Activated naive CD8-positive, alpha-beta T cell treated with anti-CD3 and anti-CD28 coated beads for 36 hours (primary cell): ENCODE data around the gene UBLCP1. TPM values are rescaled to one million over a fixed set of nuclear protein-coding genes. Genes with fewer than 3 reads are reported as not detected.

Source experiments
- DNase-seq: peaks from one replicate; pipeline ENCODE4 v3.0.0; 2021
- H3K27ac Mint-ChIP-seq: one replicate; pipeline ENCODE4 v1.8.0; 2022; ENCODE audit warnings: mild to moderate bottlenecking, moderate library complexity, mixed read lengths
- H3K27me3 Mint-ChIP-seq: one replicate; pipeline ENCODE4 v1.8.0; 2022; ENCODE audit warnings: mild to moderate bottlenecking, mixed read lengths
- H3K36me3 Mint-ChIP-seq: one replicate; pipeline ENCODE4 v1.8.0; 2021; ENCODE audit warnings: mild to moderate bottlenecking, mixed read lengths
- H3K4me1 Mint-ChIP-seq: one replicate; pipeline ENCODE4 v1.8.0; 2021; ENCODE audit warnings: mixed read lengths
- H3K4me3 Mint-ChIP-seq: one replicate; pipeline ENCODE4 v1.8.0; 2022; ENCODE audit warnings: mild to moderate bottlenecking, moderate library complexity, mixed read lengths
- H3K9me3 Mint-ChIP-seq: one replicate; pipeline ENCODE4 v1.8.0; 2022; ENCODE audit warnings: mixed read lengths
- total RNA-seq, 2 experiments: library from RNA; stranded (reverse); gene quantifications; one replicate each; pipeline ENCODE4 v1.2.3, GENCODE V29; 2021

The UBLCP1 gene
- total RNA-seq, 2 experiments from 2014 or later, result 40.4 to 42.3 TPM

- Mint-ChIP-seq H3K27ac (no peak overlapping the region), H3K27me3 (peaks cover 8% of the 10 kb centered on the region), H3K4me1 (no peaks in the 10 kb centered on the region), H3K9me3 (no peaks in the 10 kb centered on the region), H3K36me3 (no peaks in the 10 kb centered on the region), H3K4me3 (no peak overlapping the region)
- DNase-seq, result no peak
Observed at GRCh38 chr5:159316519-159317383, 53.7 kb downstream of the UBLCP1 start.

- H3K9me3 Mint-ChIP-seq, result no peaks in the 10 kb centered on the region
- no peaks in the 10 kb centered on the region for H3K4me1 Mint-ChIP-seq
- no peak for DNase-seq
- H3K27me3 Mint-ChIP-seq, result no peaks in the 10 kb centered on the region
- H3K4me3 Mint-ChIP-seq, result no peak overlapping the region
- H3K27ac Mint-ChIP-seq, result no peak overlapping the region
- no peaks in the 10 kb centered on the region for H3K36me3 Mint-ChIP-seq
Observed at GRCh38 chr5:159317849-159318248, 54.8 kb downstream of the UBLCP1 start.

- Mint-ChIP-seq H3K4me1 (no peaks in the 10 kb centered on the region), H3K4me3 (no peak overlapping the region), H3K27me3 (no peaks in the 10 kb centered on the region), H3K27ac (no peak overlapping the region), H3K36me3 (no peaks in the 10 kb centered on the region), H3K9me3 (no peaks in the 10 kb centered on the region)
- no peak for DNase-seq
Observed at GRCh38 chr5:159318448-159318847, 55.4 kb downstream of the UBLCP1 start.

- H3K27ac Mint-ChIP-seq, result no peak overlapping the region
Observed at GRCh38 chr5:159319363-159319762, 56.3 kb downstream of the UBLCP1 start.

GRCh38 chr5:159319832-159320231 is 56.7 kb downstream of the UBLCP1 start:
- Mint-ChIP-seq H3K9me3 (no peaks in the 10 kb centered on the region), H3K36me3 (no peaks in the 10 kb centered on the region), H3K27me3 (no peaks in the 10 kb centered on the region), H3K4me3 (no peak overlapping the region), H3K27ac (no peak overlapping the region), H3K4me1 (no peaks in the 10 kb centered on the region)
- no peak for DNase-seq

More at GRCh38 chr5:159319363-159319762, 56.3 kb downstream of the UBLCP1 start:
- DNase-seq, result no peak
- Mint-ChIP-seq H3K4me1 (no peaks in the 10 kb centered on the region), H3K4me3 (no peak overlapping the region), H3K27me3 (no peaks in the 10 kb centered on the region), H3K36me3 (no peaks in the 10 kb centered on the region), H3K9me3 (no peaks in the 10 kb centered on the region)

GRCh38 chr5:159322180-159322579 is 59.1 kb downstream of the UBLCP1 start:
- no peak overlapping the region for H3K27ac Mint-ChIP-seq
- no peak for DNase-seq
- no peaks in the 10 kb centered on the region for H3K36me3 Mint-ChIP-seq
- H3K4me3 Mint-ChIP-seq, result no peak overlapping the region
- H3K27me3 Mint-ChIP-seq, result peaks cover 1% of the 10 kb centered on the region
- H3K4me1 Mint-ChIP-seq, result no peaks in the 10 kb centered on the region
- no peaks in the 10 kb centered on the region for H3K9me3 Mint-ChIP-seq

GRCh38 chr5:159324102-159324755 is 61.1 kb downstream of the UBLCP1 start:
- Mint-ChIP-seq H3K27me3 (peaks cover 4% of the 10 kb centered on the region), H3K4me1 (no peaks in the 10 kb centered on the region), H3K9me3 (no peaks in the 10 kb centered on the region), H3K4me3 (no peak overlapping the region), H3K27ac (no peak overlapping the region), H3K36me3 (no peaks in the 10 kb centered on the region)
- no peak for DNase-seq

GRCh38 chr5:159324986-159325385 is 61.9 kb downstream of the UBLCP1 start:
- DNase-seq, result no peak
- Mint-ChIP-seq H3K4me3 (no peak overlapping the region), H3K9me3 (no peaks in the 10 kb centered on the region), H3K4me1 (no peaks in the 10 kb centered on the region), H3K27ac (no peak overlapping the region), H3K27me3 (peaks cover 4% of the 10 kb centered on the region), H3K36me3 (no peaks in the 10 kb centered on the region)

- Mint-ChIP-seq H3K27me3 (peaks cover 7% of the 10 kb centered on the region), H3K4me3 (peak within 1 kb of the TSS; percentile 43), H3K9me3 (no peaks in the 10 kb centered on the region), H3K27ac (no peak within 1 kb of the TSS), H3K36me3 (no peaks in the 10 kb centered on the region), H3K4me1 (peaks cover 12% of the 10 kb centered on the region)
- DNase-seq, result no peak
Observed at GRCh38 chr5:159330131-159330800, 67.2 kb downstream of the UBLCP1 start, which contains the start of gene IL12B. Gene IL12B (minus strand): TSS chr5:159330487. CDS start chr5:159326782, 3,705 bp downstream.

- H3K36me3 Mint-ChIP-seq, result no peaks in the 10 kb centered on the region
Observed at GRCh38 chr5:159331093-159331973, 68.2 kb downstream of the UBLCP1 start.

GRCh38 chr5:159332800-159333544 is 69.9 kb downstream of the UBLCP1 start:
- Mint-ChIP-seq H3K9me3 (peaks cover 2% of the 10 kb centered on the region), H3K4me1 (peaks cover 25% of the 10 kb centered on the region), H3K36me3 (no peaks in the 10 kb centered on the region), H3K27ac (no peak overlapping the region), H3K4me3 (no peak overlapping the region), H3K27me3 (peaks cover 3% of the 10 kb centered on the region)
- no peak for DNase-seq

More at GRCh38 chr5:159331093-159331973, 68.2 kb downstream of the UBLCP1 start:
- Mint-ChIP-seq H3K27ac (peak overlapping the region; percentile 72), H3K27me3 (peaks cover 7% of the 10 kb centered on the region), H3K4me1 (peaks cover 12% of the 10 kb centered on the region), H3K9me3 (no peaks in the 10 kb centered on the region), H3K4me3 (peak overlapping the region; percentile 44)
- peak; percentile 69 for DNase-seq

- Mint-ChIP-seq H3K4me3 (no peak overlapping the region), H3K27ac (no peak overlapping the region), H3K4me1 (peaks cover 30% of the 10 kb centered on the region), H3K36me3 (no peaks in the 10 kb centered on the region), H3K27me3 (peaks cover 3% of the 10 kb centered on the region), H3K9me3 (peaks cover 4% of the 10 kb centered on the region)
- DNase-seq, result no peak
Observed at GRCh38 chr5:159333545-159333925, 70.4 kb downstream of the UBLCP1 start.
